Peyer's patch (tissue), 4 donors: ENCODE results near the gene ASPHD2. TPM values are rescaled to one million over a fixed set of nuclear protein-coding genes. Genes with fewer than 3 reads are reported as not detected.
A peak's percentile ranks its signal among the peaks of the same experiment; 100 is the strongest.
"Not testable (repeated sequence)": the region's sequence is repeated elsewhere in the genome, so short reads cannot be mapped to it uniquely, and the experiment has no call there.

Source experiments
- DNase-seq, 3 donors: peaks; one replicate each; pipeline ENCODE4 v3.0.0-alpha.2; 2017 to 2019
- H3K27ac ChIP-seq, 4 donors: fragments of 200-600 bp; sonication (generic); one replicate each; pipeline ENCODE4 v1.5.1; 2016 to 2019
- H3K27me3 ChIP-seq, 2 donors: fragments of 200-600 bp; sonication (generic); one replicate each; pipeline ENCODE4 v1.5.1; 2019
- H3K36me3 ChIP-seq, 3 donors: fragments of 200-600 bp; sonication (generic); one replicate each; pipeline ENCODE4 v1.5.1; 2016 to 2019
- H3K4me1 ChIP-seq, 4 donors: fragments of 200-600 bp; sonication (generic); one replicate each; pipeline ENCODE4 v1.5.1; 2016 to 2019
- H3K4me3 ChIP-seq, 4 donors: fragments of 200-600 bp; sonication (generic); 1 replicate in 3 of 4; 2 replicates in 1 of 4; pipeline ENCODE4 v1.5.1; 2016 to 2019; ENCODE audit warnings: mild to moderate bottlenecking in 1 of 4
- H3K9me3 ChIP-seq, 4 donors: fragments of 200-600 bp; sonication (generic); one replicate each; pipeline ENCODE4 v1.5.1; 2016 to 2019; ENCODE audit warnings: mild to moderate bottlenecking in 1 of 4
- CTCF ChIP-seq, 6 experiments: fragments of 450-650 bp in 4 of 6; fragments of 200-600 bp in 2 of 6; sonication (generic) in 1 of 6; IDR thresholded peaks; one replicate each; pipeline ENCODE4 v1.5.1; 2017 to 2019; ENCODE audit warnings: antibody characterized with exemption in 6 of 6, mild to moderate bottlenecking in 3 of 6, moderate library complexity in 1 of 6
- POLR2A ChIP-seq, 2 donors: fragments of 450-650 bp; IDR thresholded peaks; one replicate each; pipeline ENCODE4 v1.5.1; 2017; ENCODE audit warnings: antibody characterized with exemption in 2 of 2, mild to moderate bottlenecking in 2 of 2, moderate library complexity in 2 of 2
- total RNA-seq, 4 donors: library from RNA; depleted of rRNA; stranded (reverse); fragments of >200 nt; gene quantifications; one replicate each; pipeline ENCODE4 v1.1.0, GENCODE V29; 2016

Gene ASPHD2
- total RNA-seq, 4 donors from 2014 or later, result 0.95 to 6.6 (median 1.4) TPM

GRCh38 chr22:26437694-26438392 lies 8.8 kb downstream of the ASPHD2 start:
- Histone ChIP-seq H3K9me3 (no peaks in the 10 kb centered on the region), H3K27me3 (no peaks in the 10 kb centered on the region), H3K4me1 (peaks cover 0 to 16% (median 0%) of the 10 kb centered on the region in 4 donors), H3K4me3 (no peak overlapping the region), H3K27ac (peak overlapping the region in 1 of 4 donors; percentile 69), H3K36me3 (no peaks in the 10 kb centered on the region)
- TF ChIP-seq CTCF (IDR thresholded peaks at IDR 0.05) (no peak), POLR2A (IDR thresholded peaks at IDR 0.05) (no peak)
- no peak for DNase-seq

- not testable (repeated sequence) for H3K9me3 ChIP-seq, H3K4me3 ChIP-seq, H3K27me3 ChIP-seq, H3K36me3 ChIP-seq, H3K27ac ChIP-seq, DNase-seq
- peaks cover 0 to 16% (median 0%) of the 10 kb centered on the region in 4 donors for H3K4me1 ChIP-seq
Measured at GRCh38 chr22:26438776-26439175, 9.7 kb downstream of the ASPHD2 start.

- Histone ChIP-seq H3K27me3 (no peaks in the 10 kb centered on the region), H3K36me3 (no peaks in the 10 kb centered on the region), H3K9me3 (no peaks in the 10 kb centered on the region), H3K4me1 (peaks cover 0 to 16% (median 0%) of the 10 kb centered on the region in 4 donors), H3K4me3 (no peak overlapping the region), H3K27ac (no peak overlapping the region)
- DNase-seq, result no peak
- TF ChIP-seq CTCF (IDR thresholded peaks at IDR 0.05), result no peak
- no peak for TF ChIP-seq POLR2A (IDR thresholded peaks at IDR 0.05)
Measured at GRCh38 chr22:26439559-26439958, 10.5 kb downstream of the ASPHD2 start.

GRCh38 chr22:26442086-26442756 lies 13.2 kb downstream of the ASPHD2 start:
- Histone ChIP-seq H3K36me3 (no peaks in the 10 kb centered on the region), H3K27ac (no peak overlapping the region), H3K4me1 (peaks cover 0 to 9% (median 0%) of the 10 kb centered on the region in 4 donors), H3K9me3 (no peaks in the 10 kb centered on the region), H3K27me3 (no peaks in the 10 kb centered on the region), H3K4me3 (no peak overlapping the region)
- TF ChIP-seq POLR2A (IDR thresholded peaks at IDR 0.05) (no peak), CTCF (IDR thresholded peaks at IDR 0.05) (no peak)
- no peak for DNase-seq

- Histone ChIP-seq H3K4me1 (no peaks in the 10 kb centered on the region), H3K9me3 (no peaks in the 10 kb centered on the region), H3K27me3 (no peaks in the 10 kb centered on the region), H3K27ac (no peak overlapping the region), H3K36me3 (no peaks in the 10 kb centered on the region), H3K4me3 (no peak overlapping the region)
- TF ChIP-seq POLR2A (IDR thresholded peaks at IDR 0.05), result no peak
- DNase-seq, result no peak
Measured at GRCh38 chr22:26443901-26444690, 15.0 kb downstream of the ASPHD2 start.

- TF ChIP-seq CTCF (IDR thresholded peaks at IDR 0.05) (no peak), POLR2A (IDR thresholded peaks at IDR 0.05) (no peak)
- Histone ChIP-seq H3K36me3 (no peaks in the 10 kb centered on the region), H3K27me3 (no peaks in the 10 kb centered on the region), H3K4me1 (no peaks in the 10 kb centered on the region), H3K27ac (no peak overlapping the region), H3K4me3 (no peak overlapping the region), H3K9me3 (no peaks in the 10 kb centered on the region)
- no peak for DNase-seq
Measured at GRCh38 chr22:26444777-26445176, 15.7 kb downstream of the ASPHD2 start.
